Erythroblast (primary cell): Measurements from ENCODE around the gene LAYN.

Experiments
- GATA1 ChIP-seq: IDR thresholded peaks from 2 replicates; pipeline ENCODE4 v1.6.1; 2011; ENCODE audit warnings: low read depth, mild to moderate bottlenecking, control low read depth, low read length, moderate library complexity
- POLR2A ChIP-seq: IDR thresholded peaks from 2 replicates; pipeline ENCODE4 v1.6.1; 2011; ENCODE audit warnings: mild to moderate bottlenecking, low read length

DNA sequence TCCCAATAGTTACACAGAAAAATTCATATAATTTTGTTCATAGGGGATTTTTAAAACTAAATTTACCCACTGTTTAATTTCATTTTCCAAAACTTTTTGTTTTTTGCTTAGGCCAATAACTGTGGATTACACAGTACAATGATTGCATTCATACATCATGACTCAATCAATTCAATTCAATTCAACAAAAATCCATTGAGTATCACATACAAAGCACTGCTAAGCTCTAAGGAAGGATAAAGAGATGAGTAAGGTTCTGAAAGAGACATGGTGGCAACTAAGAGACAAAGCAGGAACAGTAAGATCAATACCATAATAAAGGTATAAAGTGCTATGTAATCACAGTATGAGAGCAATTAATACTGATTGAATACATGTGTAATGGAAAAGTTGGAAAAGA, 9.4 kb upstream of the LAYN start:
- TF ChIP-seq POLR2A (no peak), GATA1 (no peak)
